Measurements from ENCODE around the gene AGTRAP.

GRCh38 chr1:11768821-11769220 is 32.9 kb downstream of the AGTRAP start:
- TF ChIP-seq ZNF407 (IDR thresholded peaks at IDR 0.05; ENCODE audit: low read depth): no peak
- no peak for TF ChIP-seq SIN3A (IDR thresholded peaks at IDR 0.05; ENCODE audit: borderline replicate concordance in 2 of 2, control insufficient read depth in 1 of 2, low read depth in 2 of 2, low read length in 2 of 2)
- no peak for TF ChIP-seq ZBTB40 (IDR thresholded peaks at IDR 0.05)
- TF ChIP-seq ZBTB40 (CRISPR knock-in tag; IDR thresholded peaks at IDR 0.05): no peak
- no peak for TF ChIP-seq KLF1 (tag; IDR thresholded peaks at IDR 0.05)
- no peak for TF ChIP-seq FOXM1 (IDR thresholded peaks at IDR 0.05; ENCODE audit: low read depth)
- no peak for TF ChIP-seq FOXM1 (CRISPR knock-in tag; IDR thresholded peaks at IDR 0.05; ENCODE audit: low read depth)
- TF ChIP-seq ZZZ3 (IDR thresholded peaks at IDR 0.05): no peak
- TF ChIP-seq CTCF (IDR thresholded peaks at IDR 0.05 in 2 of 3, conservative IDR thresholded peaks at IDR 0.05 in 1 of 3; ENCODE audit: insufficient read depth in 2 of 3, low read depth in 1 of 3, low read length in 3 of 3): no peak
- no peak for TF ChIP-seq ZC3H4 (CRISPR knock-in tag; IDR thresholded peaks at IDR 0.05; ENCODE audit: borderline replicate concordance)
- no peak for TF ChIP-seq PURB (CRISPR knock-in tag; IDR thresholded peaks at IDR 0.05; ENCODE audit: low read depth)
- no peak for TF ChIP-seq NONO (IDR thresholded peaks at IDR 0.05; ENCODE audit: low read depth in 2 of 2, low read length in 1 of 2)
